NCI-H1048 (cell line): Measurements from ENCODE around the gene ACAP3.

ENCODE experiments used
- DNase-seq: peaks from one replicate; lab custom pipeline; 2025; lab: John Stamatoyannopoulos, UW

The ACAP3 gene

DNA sequence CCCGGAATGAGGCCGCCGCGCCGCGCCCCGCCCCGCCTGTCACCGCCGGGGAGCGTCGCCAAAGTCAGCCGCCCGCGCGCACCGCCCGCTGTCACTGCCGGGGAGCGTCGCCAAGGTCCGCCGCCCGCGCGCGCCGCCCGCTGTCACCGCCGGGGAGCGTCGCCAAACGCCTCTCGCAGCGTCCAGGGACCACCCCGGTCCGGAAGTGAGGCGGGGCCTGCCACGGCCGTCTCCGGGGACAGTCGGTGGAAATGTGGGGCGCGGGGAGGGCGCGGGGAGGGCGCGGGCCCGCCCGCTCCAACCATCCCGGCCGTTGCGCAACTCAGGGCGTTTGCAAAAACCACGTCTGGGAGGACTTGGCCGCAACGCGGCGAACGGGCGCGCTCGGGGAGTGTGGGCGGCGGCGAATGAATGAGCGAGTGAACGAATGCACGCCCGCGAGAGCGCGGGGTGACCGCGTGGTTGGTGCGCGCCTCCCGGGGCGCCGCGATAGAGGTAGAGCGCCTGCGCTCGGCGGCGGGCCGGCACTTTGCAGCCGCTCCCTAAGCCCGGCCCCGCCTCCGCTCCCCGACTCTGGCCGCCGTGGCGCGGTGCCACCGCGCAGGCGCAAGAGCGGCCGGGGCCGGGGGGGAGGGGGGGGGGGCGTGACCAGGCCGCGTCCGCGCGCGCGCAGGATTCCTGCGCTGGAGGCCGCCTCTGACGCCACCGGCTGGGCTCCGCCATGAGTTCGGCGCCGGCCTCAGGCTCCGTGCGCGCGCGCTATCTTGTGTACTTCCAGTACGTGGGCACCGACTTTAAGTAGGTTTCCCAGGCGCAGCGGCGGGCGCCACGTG, at the start of gene ACAP3, which contains the start of gene PUSL1:
Gene ACAP3, minus strand, starts transcription at position 8 of the 833 bp plus-strand sequence. CDS start 115 bp downstream, outside the sequence.
Gene PUSL1, plus strand, starts transcription at position 675 of the 833 bp plus-strand sequence. Its CDS starts 47 bp downstream, at position 722.
- DNase-seq, result peak; percentile 92

DNA sequence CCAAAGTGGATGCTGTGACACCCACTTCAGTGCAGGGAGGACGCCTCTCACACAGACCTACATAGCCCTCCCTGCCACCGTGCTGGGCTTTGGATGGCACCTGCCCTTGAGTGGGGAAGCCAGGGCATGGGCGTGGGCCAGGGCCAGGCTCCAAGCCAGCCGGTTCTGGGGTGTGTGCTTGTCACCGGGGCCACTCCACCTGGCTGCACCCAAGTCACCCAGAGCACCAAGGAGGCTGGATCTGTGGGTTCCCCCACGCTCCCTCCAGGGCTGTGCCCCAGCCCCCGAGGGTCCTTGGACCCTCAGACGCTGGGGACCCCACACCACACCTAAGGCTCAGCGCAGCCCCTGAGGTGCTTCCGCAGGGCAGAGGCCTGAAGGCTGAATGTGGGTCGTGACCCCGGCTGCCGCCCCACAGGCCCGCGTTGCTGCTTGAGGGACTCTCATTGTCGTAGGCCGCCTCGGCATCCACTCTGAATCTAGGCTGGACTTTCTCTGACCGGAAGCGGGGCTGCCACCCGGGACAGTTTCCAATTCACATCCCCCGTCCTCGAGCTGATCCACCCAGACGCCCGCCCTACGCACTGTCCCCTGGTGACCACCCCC, 49.2 kb upstream of the ACAP3 start:
- DNase-seq, result no peak

- no peak for DNase-seq
Observed at GRCh38 chr1:1356166-1356795, 48.6 kb upstream of the ACAP3 start.

GRCh38 chr1:1355416-1355815, 47.7 kb upstream of the ACAP3 start:
- DNase-seq, result no peak

GRCh38 chr1:1354271-1355247, 46.8 kb upstream of the ACAP3 start:
- DNase-seq, result no peak

- no peak for DNase-seq
Observed at GRCh38 chr1:1353389-1354151, 45.8 kb upstream of the ACAP3 start.

DNA sequence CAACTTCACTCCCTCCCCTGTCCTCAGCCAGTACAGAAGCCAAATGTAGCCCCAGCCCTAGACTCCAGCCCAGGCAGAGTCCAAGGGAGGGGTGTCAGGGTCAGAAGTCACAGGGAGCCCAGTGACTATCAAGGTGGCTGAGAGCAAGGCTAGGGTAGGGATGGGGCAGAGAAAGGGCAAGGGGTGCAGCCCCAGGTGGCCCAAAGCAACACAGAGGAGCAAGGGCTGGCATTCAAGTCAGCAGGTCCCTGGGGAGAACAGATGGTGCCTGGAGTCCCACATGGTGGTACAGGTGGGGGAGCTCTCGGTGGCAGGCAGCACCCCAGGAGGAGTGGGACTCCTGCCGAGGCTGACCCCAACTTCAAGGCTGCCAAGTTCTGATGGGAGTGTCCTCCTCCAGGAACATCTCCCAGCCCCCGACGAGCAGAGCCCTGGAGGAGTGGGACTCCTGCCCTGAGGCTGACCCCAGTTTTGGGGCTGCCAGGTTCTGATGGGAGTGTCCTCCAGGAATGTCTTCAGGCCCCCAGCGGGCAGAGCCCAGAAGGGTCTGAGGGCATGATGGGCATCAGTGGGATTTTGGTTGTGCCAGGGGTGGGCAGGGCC, 45.2 kb upstream of the ACAP3 start:
- DNase-seq, result no peak

DNA sequence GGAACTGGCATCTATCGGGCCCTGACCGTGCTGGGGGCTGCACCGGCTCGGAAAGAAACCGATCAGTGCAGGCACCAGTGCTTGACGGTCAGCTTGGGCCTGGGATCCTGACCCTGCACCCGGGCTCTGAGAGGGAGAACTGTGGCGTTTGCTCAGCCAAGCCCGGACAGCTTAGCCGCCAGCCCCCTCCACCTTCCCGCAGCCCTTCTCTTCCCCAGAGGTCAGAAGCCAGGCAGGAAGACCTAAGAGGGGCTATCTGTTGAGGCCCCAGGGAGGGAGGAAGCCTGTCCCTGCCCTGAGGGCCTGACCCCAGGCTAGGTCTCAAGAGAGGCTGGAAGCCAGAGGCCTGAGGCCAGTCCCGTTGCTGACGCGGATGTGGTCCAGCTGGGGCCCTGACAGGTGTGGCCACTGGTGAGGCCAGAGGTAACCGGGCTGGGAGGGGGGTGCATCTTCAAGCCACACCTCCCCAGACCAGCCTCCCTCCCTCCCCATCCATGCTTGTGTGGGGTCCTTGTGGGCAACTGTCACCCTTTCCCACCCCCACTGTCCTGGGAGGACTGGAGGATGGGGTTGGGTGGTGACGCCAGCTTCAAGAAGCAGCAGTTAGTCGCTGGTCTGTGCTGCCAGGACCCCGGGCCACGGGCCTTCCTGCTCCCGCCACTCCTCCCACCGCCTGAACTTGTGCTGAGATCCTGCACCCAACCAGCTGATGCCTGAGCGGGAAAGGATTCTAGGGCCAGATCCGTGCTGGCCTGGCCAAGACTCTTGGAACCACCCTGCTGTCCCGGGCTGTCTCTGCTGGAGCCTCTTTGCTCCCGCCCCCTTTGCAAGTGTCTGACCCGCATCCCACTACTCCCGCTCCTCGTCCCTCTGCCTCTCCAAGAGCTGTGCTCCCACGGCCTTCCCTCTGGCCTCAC, 44.0 kb upstream of the ACAP3 start:
- no peak for DNase-seq

DNA sequence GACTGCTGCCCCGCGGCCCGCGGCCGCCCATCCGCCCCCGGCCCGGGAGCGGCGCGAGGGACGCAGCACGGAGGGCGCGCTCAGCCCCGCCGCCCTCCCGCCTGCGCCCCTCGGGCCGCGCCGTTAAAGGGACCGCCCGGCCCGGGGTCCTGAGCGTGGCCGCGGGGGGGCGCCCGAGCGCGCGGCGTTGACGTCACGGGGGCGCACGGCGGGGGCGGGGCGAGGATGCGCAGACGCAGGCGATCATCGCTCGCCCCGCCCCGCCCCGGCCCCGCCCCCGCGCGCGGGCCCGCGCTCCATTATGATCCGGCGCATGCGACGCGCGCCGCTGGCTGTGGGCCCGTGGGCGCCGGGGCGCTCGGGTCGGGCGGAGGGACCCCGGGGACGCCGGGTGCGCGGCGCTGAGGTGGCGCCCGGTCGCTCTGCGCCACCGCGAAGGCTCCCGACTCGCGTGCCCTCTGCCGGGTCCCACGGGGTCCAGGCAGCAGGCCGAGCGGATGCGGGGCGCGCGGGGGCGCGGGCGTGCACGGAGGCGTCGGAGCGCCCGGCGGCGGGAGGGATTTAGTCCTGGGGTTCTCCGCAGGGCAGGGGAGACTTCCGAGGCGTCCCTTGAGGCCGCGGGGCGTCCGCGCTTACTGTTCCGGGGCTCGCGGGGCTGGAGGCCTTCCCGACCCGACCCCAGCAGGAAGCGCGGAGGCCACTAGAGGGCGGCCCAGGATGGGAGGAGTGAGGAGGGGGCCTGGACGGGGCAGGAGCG, 41.7 kb upstream of the ACAP3 start, which contains the start of gene DVL1:
Gene DVL1, minus strand, starts transcription at position 163 of the 757 bp plus-strand sequence. CDS start 353 bp downstream, outside the sequence.
- DNase-seq, result no peak

- no peak for DNase-seq
Observed at GRCh38 chr1:1348420-1349255, 40.9 kb upstream of the ACAP3 start.

DNA sequence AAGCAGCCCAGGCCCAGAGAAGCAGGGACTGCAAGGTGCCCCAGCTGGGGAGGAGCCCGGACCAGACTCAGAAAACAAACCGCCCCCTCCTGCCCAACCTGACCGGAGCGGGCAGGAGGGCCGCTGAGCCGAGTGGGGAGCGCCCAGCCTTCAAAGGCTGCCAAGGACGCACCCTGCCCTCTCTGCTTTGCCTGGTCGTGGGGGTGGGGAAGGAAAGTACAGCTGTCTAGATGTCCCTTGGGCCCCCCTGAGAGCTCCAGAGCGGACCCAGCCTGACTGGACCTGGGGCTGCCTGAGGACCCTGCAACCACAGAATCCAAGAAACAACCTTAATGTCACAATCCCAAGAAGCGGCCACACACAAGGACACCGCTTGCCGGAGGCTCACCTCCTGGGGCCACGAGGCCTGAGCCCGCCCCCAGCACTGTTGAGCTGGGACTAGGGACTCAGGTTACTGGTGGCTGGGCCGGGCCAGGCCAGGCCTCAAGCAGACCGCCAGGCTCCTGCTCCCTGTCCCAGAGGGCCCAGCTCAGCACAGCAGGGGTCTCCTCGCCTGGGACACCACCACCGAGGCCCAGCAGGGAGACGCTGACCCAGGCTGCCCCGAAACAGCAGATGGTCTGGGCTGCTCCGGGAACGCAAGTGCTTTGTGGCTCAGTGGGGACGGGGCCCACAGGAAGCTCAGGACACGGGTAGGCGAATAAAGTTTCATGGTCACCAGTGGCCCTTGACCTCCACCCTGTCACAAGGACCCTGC, 40.1 kb upstream of the ACAP3 start:
- no peak for DNase-seq

- no peak for DNase-seq
Observed at GRCh38 chr1:1347026-1347595, 39.4 kb upstream of the ACAP3 start.

DNA sequence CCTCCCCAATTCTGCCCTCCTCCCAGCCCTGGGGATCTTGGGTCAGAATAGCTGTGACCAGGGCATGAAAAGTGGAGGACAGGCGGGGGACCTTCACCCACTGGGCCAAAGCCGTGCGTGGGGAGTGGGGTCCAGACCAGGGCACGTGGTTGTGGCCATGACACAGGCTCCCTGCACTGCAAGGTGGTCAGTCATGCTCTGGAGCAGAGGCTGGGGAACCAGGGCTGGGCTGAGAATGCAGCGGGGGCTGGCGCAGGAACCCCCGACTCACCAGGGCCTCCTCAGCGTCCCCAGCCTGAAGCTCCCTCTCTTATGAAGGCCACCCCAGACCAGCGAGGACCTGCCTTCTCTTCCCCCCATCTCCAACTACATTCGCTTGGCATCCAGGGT, 38.8 kb upstream of the ACAP3 start:
- DNase-seq, result no peak

DNA sequence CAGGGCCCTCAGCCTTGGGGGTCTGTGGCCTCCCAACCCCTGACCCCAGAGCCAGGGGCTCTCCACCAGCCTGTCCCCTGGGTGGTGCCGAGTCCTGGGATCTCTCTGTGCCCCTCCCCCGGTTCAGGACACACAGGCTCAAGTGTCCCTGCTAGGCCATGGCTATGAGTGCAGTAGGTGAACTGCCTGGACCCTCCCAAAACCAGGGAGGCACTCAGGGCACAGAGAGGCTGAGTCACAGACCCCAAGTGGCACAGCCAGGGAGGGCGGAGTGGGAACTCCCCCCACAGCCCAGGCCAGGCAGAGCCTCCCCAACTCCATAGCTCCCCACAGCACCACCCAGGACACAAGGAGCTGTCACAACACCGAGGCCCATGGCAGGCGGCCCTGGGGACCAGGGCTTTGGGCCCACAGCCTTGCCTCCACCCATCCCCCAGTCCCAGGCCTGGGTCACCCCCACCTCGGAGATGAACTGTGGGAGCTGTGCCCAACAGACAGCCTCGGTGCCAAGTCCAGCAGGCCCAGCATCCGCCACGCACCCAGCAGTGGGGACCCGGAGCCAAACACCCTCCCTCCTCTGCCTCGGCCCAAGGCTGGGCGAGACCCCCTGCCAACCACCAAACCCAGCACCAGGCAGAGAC, 38.2 kb upstream of the ACAP3 start:
- DNase-seq, result no peak

DNA sequence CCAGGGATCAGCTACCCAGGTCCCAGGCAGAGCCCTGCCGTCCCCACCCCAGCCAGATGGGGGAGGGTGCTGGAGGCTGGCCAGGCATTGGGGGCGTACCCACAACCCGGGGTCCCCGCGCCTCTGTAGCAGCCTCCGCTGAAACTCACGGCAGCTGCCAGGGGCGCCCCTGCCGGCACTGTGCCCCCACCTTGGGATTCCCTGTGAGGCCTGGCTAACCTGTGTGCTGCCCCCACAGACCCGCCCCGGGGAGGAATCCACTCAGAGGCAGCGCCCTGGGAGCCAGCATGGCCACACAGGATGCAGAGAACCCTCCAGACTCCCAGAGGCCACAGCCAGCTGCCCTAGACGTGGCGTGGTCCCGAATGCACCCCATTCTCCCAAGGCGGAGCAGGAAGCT, 37.7 kb upstream of the ACAP3 start:
- DNase-seq, result no peak
